Measurements from ENCODE around the gene AACS. TPM values are rescaled to one million over a fixed set of nuclear protein-coding genes. Genes with fewer than 3 reads are reported as not detected.

AACS gene
- total RNA-seq, 1 donor from 2014 or later, result 77.6 TPM

DNA sequence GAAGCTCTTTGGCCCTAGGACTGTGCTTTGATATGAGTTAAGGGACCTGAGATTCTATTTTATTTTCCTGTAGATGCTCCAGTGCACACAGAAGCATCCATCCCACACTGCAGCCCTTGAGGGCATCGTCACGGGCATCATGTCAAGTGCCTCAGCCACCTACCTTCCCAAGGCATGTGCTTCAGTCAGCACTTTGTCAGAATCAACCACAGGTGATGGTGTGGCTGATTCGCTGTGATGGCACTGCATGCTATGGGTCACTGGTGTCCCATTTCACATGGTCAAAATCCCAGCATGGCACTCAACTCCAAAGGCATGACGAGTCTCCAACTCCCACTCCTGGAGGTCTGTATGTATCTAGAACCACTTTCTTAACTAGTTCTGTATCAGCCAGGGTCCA lies 100.8 kb downstream of the AACS start:
- peaks cover 3% of the 10 kb centered on the region for H3K4me1 Mint-ChIP-seq (ENCODE audit: unreplicated experiment)
- H3K27me3 Mint-ChIP-seq (ENCODE audit: unreplicated experiment), result peaks cover 1% of the 10 kb centered on the region
- DNase-seq (ENCODE audit: low spot score), result no peak
- TF ChIP-seq, protein P1, sequence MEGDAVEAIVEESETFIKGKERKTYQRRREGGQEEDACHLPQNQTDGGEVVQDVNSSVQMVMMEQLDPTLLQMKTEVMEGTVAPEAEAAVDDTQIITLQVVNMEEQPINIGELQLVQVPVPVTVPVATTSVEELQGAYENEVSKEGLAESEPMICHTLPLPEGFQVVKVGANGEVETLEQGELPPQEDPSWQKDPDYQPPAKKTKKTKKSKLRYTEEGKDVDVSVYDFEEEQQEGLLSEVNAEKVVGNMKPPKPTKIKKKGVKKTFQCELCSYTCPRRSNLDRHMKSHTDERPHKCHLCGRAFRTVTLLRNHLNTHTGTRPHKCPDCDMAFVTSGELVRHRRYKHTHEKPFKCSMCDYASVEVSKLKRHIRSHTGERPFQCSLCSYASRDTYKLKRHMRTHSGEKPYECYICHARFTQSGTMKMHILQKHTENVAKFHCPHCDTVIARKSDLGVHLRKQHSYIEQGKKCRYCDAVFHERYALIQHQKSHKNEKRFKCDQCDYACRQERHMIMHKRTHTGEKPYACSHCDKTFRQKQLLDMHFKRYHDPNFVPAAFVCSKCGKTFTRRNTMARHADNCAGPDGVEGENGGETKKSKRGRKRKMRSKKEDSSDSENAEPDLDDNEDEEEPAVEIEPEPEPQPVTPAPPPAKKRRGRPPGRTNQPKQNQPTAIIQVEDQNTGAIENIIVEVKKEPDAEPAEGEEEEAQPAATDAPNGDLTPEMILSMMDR (IDR thresholded peaks at IDR 0.05; ENCODE audit: unreplicated experiment), result no peak
- no peak overlapping the region for H3K27ac Mint-ChIP-seq (ENCODE audit: unreplicated experiment)
- H3K4me3 Mint-ChIP-seq (ENCODE audit: unreplicated experiment), result no peak overlapping the region
- no peaks in the 10 kb centered on the region for H3K9me3 Mint-ChIP-seq (ENCODE audit: unreplicated experiment)
- H3K36me3 Mint-ChIP-seq (ENCODE audit: low read depth, unreplicated experiment), result no peaks in the 10 kb centered on the region

DNA sequence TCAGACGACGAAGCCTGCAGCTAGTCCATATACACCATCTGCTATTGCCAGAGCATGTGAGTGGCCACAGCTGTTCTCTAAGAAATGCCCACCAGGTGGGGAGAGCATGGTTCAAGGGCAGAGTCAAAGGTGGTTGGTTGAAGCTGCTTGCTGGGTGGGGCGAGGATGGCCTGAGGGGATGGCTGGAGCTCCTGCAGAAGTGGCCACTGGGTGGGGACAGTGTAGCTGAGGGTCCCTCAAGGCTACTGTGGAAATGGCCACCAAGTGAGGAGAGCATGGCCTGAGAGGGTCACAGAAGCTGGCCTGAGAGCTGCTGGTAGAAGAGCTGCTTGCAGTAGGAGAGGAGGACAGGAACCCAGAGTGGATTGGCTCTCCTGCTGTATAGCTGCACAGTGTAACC lies 102.4 kb downstream of the AACS start:
- Mint-ChIP-seq H3K4me3 (ENCODE audit: unreplicated experiment) (no peak overlapping the region), H3K9me3 (ENCODE audit: unreplicated experiment) (no peaks in the 10 kb centered on the region), H3K4me1 (ENCODE audit: unreplicated experiment) (peaks cover 3% of the 10 kb centered on the region), H3K27ac (ENCODE audit: unreplicated experiment) (no peak overlapping the region), H3K27me3 (ENCODE audit: unreplicated experiment) (peaks cover 3% of the 10 kb centered on the region), H3K36me3 (ENCODE audit: low read depth, unreplicated experiment) (no peaks in the 10 kb centered on the region)
- DNase-seq (ENCODE audit: low spot score), result no peak
- TF ChIP-seq, protein P1 (IDR thresholded peaks at IDR 0.05; ENCODE audit: unreplicated experiment), result no peak

DNA sequence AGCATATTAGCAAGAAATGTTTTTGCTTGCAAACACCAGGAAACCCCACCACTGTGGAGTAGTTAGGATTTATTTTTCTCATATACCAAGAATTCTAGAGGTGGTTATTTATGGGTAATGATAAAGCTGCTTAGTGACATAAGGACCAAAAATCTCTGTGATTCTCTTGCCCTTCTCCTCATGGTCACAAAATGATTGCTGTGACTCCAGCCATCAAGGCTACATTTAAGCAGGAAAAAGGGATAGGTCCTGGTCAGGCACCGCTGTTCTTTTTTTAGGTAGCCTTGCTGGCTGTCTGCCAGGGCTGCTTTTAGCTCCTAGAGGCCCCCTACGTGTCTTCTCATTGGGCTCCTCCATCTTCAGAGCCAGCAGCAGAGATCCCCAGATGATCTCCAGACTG lies 104.2 kb downstream of the AACS start:
- H3K9me3 Mint-ChIP-seq (ENCODE audit: unreplicated experiment), result no peaks in the 10 kb centered on the region
- TF ChIP-seq, protein P1 (IDR thresholded peaks at IDR 0.05; ENCODE audit: unreplicated experiment), result no peak
- peaks cover 3% of the 10 kb centered on the region for H3K4me1 Mint-ChIP-seq (ENCODE audit: unreplicated experiment)
- peaks cover 7% of the 10 kb centered on the region for H3K27me3 Mint-ChIP-seq (ENCODE audit: unreplicated experiment)
- no peak overlapping the region for H3K27ac Mint-ChIP-seq (ENCODE audit: unreplicated experiment)
- H3K4me3 Mint-ChIP-seq (ENCODE audit: unreplicated experiment), result no peak overlapping the region
- no peaks in the 10 kb centered on the region for H3K36me3 Mint-ChIP-seq (ENCODE audit: low read depth, unreplicated experiment)
- DNase-seq (ENCODE audit: low spot score), result no peak

DNA sequence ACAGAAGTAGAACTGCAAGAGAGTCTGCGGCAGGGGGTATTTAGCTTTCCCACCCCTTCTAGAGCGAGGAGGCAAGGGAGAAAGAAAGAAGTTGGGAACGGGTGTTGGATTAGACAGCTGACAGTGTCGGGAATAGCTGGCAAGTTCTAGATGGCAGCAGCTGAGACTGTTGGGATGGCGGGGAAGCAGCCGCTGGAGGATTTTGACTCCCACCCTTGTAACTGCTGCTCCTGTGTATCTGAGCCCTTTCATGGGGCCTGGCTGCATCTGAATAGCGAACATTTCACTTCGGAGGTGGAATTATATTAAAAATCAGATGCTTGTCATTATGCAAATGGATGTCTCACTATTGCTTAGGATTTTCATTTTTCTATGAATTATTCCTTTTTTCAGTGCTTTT lies 104.6 kb downstream of the AACS start:
- TF ChIP-seq, protein P1 (IDR thresholded peaks at IDR 0.05; ENCODE audit: unreplicated experiment), result no peak
- Mint-ChIP-seq H3K36me3 (ENCODE audit: low read depth, unreplicated experiment) (no peaks in the 10 kb centered on the region), H3K4me1 (ENCODE audit: unreplicated experiment) (peaks cover 3% of the 10 kb centered on the region), H3K9me3 (ENCODE audit: unreplicated experiment) (no peaks in the 10 kb centered on the region), H3K27ac (ENCODE audit: unreplicated experiment) (no peak overlapping the region), H3K4me3 (ENCODE audit: unreplicated experiment) (no peak overlapping the region), H3K27me3 (ENCODE audit: unreplicated experiment) (peaks cover 10% of the 10 kb centered on the region)
- no peak for DNase-seq (ENCODE audit: low spot score)

DNA sequence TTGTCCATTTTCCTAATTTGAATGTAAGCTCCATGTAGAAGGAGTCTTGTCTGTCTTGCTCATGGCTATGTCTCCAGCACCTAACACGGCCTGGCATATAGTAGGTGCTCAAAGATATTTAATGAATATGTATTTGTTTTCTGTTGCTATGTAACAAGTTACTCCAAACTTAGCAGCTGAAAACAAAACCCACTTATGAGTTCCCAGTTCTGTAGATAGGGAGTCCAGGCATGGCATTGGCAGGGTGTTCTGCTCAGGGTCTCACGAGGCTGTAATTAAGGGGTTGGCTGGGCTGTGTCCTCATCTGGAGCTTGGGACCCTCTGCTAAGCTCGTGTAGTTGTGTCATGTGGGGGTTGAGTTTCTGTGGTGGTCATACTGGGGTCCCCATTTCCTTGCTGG lies 106.0 kb downstream of the AACS start:
- H3K4me1 Mint-ChIP-seq (ENCODE audit: unreplicated experiment), result peaks cover 3% of the 10 kb centered on the region
- peaks cover 10% of the 10 kb centered on the region for H3K27me3 Mint-ChIP-seq (ENCODE audit: unreplicated experiment)
- no peak overlapping the region for H3K27ac Mint-ChIP-seq (ENCODE audit: unreplicated experiment)
- no peak for DNase-seq (ENCODE audit: low spot score)
- H3K4me3 Mint-ChIP-seq (ENCODE audit: unreplicated experiment), result no peak overlapping the region
- no peaks in the 10 kb centered on the region for H3K36me3 Mint-ChIP-seq (ENCODE audit: low read depth, unreplicated experiment)
- TF ChIP-seq, protein P1 (IDR thresholded peaks at IDR 0.05; ENCODE audit: unreplicated experiment), result no peak
- H3K9me3 Mint-ChIP-seq (ENCODE audit: unreplicated experiment), result no peaks in the 10 kb centered on the region

All from endothelial cell (in vitro differentiated cells).